ENCODE data around the gene ANKS1B. TPM values are rescaled to one million over a fixed set of nuclear protein-coding genes. Genes with fewer than 3 reads are reported as not detected.

The ANKS1B gene
- total RNA-seq, 1 donor from 2014 or later = 8.2 TPM

- H3K36me3 ChIP-seq = no peaks in the 10 kb centered on the region
- intact Hi-C loops (cut with DNase I) = no loop called here
- H3K27me3 ChIP-seq = no peaks in the 10 kb centered on the region
- H3K4me3 ChIP-seq = no peak overlapping the region
- no peak for TF ChIP-seq CTCF (IDR thresholded peaks at IDR 0.05)
- no peaks in the 10 kb centered on the region for H3K9me3 ChIP-seq
- no peaks in the 10 kb centered on the region for H3K4me1 ChIP-seq
- no peak for DNase-seq (ENCODE audit: low spot score in 2 of 2)
- H3K27ac ChIP-seq = no peak overlapping the region
Observed at GRCh38 chr12:98830657-98831056, 1154.1 kb downstream of the ANKS1B start.

GRCh38 chr12:98828802-98829600, 1155.7 kb downstream of the ANKS1B start:
- Histone ChIP-seq H3K36me3 (no peaks in the 10 kb centered on the region), H3K4me3 (no peak overlapping the region), H3K9me3 (no peaks in the 10 kb centered on the region), H3K27ac (no peak overlapping the region), H3K27me3 (no peaks in the 10 kb centered on the region), H3K4me1 (no peaks in the 10 kb centered on the region)
- TF ChIP-seq CTCF (IDR thresholded peaks at IDR 0.05) = no peak
- DNase-seq (ENCODE audit: low spot score in 2 of 2) = no peak
- intact Hi-C loops (cut with DNase I) = no loop called here

- no peaks in the 10 kb centered on the region for H3K9me3 ChIP-seq
Observed at GRCh38 chr12:98823012-98823411, 1161.7 kb downstream of the ANKS1B start.

GRCh38 chr12:98821866-98822265, 1162.9 kb downstream of the ANKS1B start:
- no peaks in the 10 kb centered on the region for H3K9me3 ChIP-seq
- H3K27ac ChIP-seq = no peak overlapping the region
- no peaks in the 10 kb centered on the region for H3K36me3 ChIP-seq
- H3K27me3 ChIP-seq = no peaks in the 10 kb centered on the region
- intact Hi-C loops (cut with DNase I) = no loop called here
- no peak overlapping the region for H3K4me3 ChIP-seq
- DNase-seq (ENCODE audit: low spot score in 2 of 2) = no peak
- H3K4me1 ChIP-seq = no peaks in the 10 kb centered on the region
- no peak for TF ChIP-seq CTCF (IDR thresholded peaks at IDR 0.05)

More at GRCh38 chr12:98823012-98823411, 1161.7 kb downstream of the ANKS1B start:
- Histone ChIP-seq H3K27ac (no peak overlapping the region), H3K36me3 (no peaks in the 10 kb centered on the region), H3K4me3 (no peak overlapping the region), H3K27me3 (no peaks in the 10 kb centered on the region), H3K4me1 (no peaks in the 10 kb centered on the region)
- no peak for TF ChIP-seq CTCF (IDR thresholded peaks at IDR 0.05)
- DNase-seq (ENCODE audit: low spot score in 2 of 2) = no peak
- intact Hi-C loops (cut with DNase I) = no loop called here

GRCh38 chr12:98821232-98821631, 1163.5 kb downstream of the ANKS1B start:
- Histone ChIP-seq H3K27me3 (no peaks in the 10 kb centered on the region), H3K4me1 (no peaks in the 10 kb centered on the region), H3K4me3 (no peak overlapping the region), H3K36me3 (no peaks in the 10 kb centered on the region), H3K9me3 (no peaks in the 10 kb centered on the region), H3K27ac (no peak overlapping the region)
- DNase-seq (ENCODE audit: low spot score in 2 of 2) = no peak
- no peak for TF ChIP-seq CTCF (IDR thresholded peaks at IDR 0.05)
- intact Hi-C loops (cut with DNase I) = no loop called here
